NCI-H2029 (cell line): ENCODE results near the gene PKD2L1.
"Not testable (repeated sequence)": the region's sequence is repeated elsewhere in the genome, so short reads cannot be mapped to it uniquely, and the experiment has no call there.

Experiments
- DNase-seq: peaks from one replicate; lab custom pipeline; 2025; lab: John Stamatoyannopoulos, UW

Gene PKD2L1

DNA sequence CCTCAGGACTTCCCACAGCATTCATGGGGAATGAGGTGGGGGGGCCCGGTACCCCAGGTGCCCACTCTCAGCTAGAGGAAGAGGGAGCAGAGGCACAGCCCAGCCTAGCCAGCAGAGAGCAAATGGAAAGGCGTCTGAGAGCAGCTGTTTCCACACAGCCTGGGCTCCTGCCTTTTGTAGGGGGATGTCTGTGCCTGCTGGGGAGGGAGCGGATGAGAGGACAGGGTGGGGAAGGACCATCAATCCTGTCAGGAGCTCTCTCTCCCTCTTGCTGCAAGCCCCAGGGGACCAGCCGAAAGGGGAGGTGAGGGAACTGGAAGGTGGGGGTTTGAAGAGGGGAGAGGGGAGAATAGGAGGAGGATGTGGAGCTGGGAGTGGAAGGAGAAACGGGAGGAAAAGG lies at the start of gene PKD2L1:
Gene PKD2L1, minus strand, starts transcription at position 150 of the 400 bp plus-strand sequence. Its CDS starts 125 bp downstream, at position 25.
- no peak for DNase-seq

DNA sequence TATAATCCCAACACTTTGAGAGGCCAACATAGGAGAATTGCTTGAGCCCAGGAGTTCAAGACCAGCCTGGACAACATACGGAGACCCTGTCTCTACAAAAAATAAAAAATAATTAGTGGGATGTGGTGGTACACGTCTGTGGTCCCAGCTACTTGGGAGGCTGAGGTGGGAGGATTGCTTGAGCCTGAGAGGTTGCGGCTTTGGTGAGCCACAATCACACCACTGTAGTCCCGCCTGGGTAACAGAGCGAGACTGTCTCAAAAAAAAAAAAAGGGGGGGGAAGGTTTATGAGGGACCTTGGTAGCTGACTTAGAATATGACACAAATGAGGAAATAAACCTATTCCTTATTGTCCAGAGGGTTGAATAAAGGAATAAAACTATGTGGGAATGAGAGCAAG lies 47.8 kb upstream of the PKD2L1 start:
- no peak for DNase-seq

DNA sequence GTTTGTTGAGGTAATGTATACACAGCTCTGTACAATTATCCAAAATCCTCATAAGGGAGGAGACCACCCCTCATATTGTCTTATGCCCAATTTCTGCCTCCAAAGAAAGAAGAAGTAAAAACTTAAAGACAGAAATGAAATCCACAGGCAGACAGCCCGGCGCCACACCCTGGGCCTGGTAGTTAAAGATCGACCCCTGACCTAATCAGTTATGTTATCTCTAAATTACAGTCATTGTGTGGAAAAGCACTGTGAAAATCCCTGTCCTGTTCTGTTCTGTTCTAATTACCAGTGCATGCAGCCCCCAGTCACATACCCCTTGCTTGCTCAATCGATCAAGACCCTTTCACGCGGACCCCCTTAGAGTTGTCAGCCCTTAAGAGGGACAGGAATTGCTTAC lies 46.6 kb upstream of the PKD2L1 start:
- DNase-seq = not testable (repeated sequence)

DNA sequence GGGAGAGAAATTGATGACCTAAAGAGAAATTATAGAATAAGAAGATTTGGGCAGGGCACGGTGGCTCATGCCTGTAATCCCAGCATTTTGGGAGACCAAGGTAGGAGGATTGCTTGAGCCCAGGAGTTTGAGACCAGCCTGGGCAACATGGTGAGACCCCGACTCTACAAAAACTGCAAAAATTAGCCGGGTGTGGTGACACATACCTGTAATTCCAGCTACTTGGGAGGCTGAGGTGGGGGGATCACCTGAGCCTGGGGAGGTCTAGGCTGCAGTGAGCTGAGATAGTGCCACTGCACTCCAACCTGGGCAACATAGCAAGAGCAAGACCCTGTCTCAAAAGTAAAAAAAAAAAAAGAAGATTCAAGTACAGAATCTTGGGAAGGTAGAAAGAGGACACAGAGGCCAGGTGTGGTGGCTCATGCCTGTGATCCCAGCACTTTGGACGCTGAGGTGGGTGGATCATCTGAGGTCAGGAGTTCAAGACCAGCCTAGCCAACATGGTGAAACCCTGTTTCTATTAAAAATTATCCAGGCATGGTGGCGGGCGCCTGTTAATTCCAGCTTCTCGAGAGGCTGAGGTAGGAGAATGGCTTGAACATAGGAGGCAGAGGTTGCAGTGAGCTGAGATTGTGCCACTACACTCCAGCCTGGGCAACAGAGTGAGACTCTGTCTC lies 44.8 kb upstream of the PKD2L1 start:
- not testable (repeated sequence) for DNase-seq

DNA sequence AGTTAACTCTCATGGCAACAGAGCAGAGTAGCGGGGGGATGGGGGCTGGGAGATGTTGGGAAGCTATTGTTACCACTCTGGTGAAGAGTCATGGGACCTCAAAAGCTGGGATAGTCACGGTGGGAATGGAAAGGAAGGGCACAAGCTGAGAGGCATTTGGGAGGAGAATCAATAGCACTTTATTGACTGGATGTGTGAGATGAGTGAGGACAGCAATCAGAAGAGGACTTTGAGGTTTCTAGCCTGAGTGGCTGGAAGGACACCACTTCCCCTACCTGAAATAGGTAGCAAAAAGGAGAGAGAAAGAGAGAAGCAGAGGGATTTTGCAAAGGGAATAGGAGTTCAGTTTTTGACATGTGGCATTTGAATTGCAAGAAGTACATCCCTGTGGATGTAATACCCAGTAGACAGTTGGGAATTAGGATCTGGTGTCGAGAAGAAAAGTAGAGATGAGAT lies 44.2 kb upstream of the PKD2L1 start:
- no peak for DNase-seq

DNA sequence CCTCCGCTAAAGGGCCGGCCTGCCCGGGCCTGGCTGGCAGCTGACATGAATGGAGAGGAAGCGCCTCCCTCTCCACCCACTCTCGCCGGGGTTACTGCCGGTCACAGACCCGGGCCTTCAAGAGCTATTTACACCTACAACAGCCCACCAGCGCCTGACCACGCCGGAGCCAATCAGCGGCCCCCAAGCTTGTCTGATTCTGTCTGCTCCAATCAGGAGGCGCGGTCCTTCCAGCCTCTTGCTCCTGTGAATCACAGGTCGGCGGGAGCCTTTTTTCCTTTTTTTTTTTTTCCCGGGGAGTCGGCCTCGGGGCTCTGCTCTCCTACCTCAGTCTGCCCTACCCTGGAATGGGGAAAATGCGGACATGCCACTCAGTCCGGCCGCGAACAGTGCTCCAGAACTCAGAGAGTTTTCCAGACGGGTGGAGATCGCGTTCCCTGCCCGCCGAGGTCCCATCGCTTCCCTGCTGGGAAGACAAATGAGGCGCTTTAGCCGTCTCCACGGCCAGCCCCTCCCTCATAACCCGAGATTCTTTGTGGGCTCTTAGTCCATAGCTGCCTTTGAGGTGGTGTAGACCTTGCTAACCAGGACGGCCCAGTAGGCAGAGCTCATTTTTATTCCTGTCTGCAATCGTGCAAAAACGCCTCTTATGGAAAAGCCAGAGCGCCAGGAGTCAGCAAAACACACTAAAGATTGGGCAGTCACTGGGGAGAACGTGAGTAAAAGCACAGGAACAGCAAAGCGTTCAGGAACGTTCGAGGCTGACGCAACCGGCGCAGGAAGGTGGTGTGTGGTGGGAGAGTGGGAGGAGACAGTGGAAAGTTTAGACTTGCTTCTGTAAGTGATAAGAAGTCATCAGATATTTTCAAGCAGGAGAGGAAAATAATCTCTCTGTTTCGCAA lies 43.5 kb upstream of the PKD2L1 start:
- DNase-seq = peak; percentile 86

DNA sequence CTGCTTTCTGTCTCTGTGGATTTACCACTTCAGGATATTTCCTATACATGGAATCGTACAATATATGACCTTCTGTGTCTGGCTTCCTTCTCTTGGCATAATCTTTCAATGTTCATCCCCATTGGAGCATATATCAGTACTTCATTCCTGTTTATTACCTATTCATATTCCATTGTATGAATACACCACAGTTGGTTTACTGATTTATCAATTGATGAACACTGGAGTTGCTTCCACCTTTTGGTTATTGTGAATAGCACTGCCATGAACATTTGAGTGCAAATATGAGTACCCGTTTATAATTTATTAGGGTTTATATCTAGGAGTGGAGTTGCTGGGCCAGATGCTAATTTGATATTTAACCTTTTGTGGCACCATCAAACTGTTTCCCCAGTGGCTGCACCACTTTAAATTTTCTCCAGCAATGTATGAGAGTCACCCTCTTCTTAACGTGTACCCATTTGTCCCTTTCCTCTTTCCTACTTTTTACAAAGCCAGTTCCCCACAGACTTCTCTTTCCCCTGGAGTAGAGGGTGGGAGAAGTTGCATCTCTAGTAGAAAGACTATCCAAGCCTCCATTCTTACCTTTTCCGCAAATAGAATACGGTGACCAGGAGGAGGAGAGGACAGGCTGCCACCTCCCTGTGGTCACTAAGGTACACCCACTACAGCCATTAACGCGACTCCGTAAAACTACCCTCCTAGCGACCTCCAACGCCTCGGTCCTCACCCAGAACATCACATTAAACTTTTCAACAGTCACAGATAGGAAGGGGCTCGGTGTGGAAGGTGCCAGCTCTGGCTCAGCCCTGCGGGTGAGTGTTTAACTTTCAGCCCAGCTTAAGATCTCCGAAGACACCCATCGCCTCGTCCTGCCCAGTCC lies 42.6 kb upstream of the PKD2L1 start:
- DNase-seq = no peak

DNA sequence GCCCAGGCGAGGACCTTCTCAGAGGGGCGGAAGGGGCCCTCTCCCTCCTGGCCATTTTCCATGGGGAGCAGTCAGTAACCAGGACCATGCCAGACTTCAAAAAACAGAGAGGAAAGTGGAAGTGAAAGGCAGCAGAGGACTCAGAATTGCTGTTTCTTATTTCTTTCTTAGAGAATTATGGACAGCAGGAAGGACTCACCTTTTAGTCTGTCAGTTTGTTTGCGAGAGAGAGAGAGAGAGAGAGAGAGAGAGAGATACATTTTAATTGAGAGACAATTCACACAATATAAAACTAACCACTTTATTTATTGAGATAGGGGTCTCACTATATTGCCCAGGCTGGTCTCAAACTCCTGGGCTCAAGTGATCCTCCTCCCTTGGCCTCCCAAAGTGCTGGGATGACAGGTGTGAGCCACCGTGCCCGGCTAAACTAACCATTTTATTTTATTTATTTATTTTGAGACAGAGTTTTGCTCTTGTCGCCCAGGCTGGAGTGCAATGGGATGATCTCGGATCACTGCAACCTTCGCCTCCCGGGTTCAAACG lies 41.5 kb upstream of the PKD2L1 start:
- no peak for DNase-seq

DNA sequence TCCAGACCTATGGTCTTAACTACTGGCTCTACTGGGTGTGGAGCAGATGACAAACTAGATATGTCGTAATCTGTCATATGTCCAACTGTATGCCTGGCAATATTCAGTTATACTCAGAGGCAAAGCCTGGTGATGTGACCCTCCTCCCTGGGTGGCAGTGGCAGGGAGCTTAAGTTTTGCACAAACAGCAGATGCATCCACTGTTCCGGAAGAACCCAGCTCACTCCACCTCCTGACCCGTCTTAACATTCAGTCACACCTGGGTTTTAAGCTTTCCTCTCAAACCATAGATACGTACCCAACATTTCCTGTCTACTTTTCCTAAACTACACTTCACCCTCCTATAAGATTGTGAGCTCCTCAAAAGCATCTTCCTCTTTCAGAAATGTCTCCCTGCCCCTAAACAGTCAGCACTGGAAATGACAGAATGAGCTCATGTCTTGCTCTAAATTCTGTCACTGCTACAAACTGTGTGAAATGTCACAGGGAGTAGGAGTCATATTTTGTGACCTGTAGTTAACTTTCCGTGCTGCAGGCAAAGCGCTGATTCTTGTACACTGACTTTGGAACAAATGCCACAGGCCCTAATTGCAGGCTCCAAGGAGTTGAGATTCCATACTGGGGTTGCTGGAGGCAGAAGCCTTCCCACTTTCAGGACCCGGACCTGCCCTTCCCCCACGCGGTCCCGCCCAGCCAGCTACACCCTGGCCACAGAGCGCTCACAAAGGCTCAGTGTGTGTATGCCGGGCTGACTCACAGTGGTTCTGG lies 40.9 kb upstream of the PKD2L1 start:
- no peak for DNase-seq

DNA sequence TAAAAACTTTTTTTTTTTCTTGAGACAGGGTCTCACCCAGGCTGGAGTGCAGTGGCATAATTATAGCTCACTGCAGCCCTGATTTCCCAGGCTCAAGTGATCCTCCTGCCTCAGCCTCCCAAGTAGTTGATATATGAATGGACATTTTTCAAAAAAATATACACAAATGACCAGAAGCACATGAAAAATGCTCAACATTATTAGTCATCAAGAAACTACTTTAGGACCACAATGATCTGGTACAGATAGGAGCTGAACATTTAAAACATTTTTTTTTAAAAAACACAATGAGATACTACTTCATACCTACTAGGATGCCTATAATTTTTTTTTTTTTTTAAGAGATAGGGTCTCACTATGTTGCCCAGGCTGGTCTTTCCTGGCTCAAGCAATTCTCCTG lies 38.7 kb upstream of the PKD2L1 start:
- DNase-seq = no peak

DNA sequence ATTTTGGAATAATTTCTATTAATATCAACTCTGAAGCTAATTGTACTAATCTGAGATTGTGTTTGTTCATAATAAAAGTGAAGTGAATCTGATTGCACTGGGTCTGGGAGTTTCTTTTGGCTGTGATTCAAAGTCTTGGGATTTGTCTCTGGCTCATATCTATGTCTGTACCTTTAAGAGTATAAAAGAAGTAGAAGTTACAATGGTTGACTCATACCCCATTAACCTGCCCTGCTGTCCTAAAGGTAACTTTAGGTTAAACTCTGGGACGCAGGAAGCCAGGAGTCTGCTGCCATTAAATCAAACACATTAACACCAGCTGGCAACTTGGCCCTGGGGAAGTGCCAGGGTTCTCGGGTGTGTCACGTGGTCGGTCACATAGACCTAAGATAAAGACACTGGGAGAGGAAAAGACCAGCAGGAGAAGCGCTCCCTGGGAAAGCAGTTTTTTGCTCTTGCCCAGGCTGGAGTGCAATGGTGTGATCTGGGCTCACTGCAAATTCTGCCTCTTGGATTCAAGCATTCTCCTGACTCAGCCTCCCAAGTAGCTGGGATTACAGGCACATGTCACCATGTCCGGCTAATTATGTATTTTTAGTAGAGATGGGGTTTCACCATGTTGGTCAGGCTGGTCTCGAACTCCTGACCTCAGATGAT lies 34.8 kb upstream of the PKD2L1 start:
- peak; percentile 63 for DNase-seq

DNA sequence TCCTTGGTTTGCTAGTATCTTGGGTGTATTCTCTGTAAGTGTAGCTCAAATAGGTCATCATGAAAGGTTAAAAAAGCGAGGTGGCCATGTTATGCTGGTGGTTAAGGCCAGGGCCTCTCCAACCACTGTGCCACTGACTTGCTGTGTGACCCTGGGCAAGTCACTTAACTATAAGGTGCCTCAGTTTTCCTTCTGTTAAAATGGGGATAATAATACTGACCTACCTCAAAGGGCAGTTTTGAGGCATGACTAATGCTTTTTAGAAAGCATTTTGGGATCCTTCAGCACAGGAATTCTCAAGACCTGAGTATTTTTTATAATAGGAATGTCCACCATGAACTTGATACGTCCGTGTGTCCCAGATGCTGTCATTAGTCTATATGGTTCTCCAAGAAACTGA lies 34.1 kb upstream of the PKD2L1 start:
- no peak for DNase-seq

DNA sequence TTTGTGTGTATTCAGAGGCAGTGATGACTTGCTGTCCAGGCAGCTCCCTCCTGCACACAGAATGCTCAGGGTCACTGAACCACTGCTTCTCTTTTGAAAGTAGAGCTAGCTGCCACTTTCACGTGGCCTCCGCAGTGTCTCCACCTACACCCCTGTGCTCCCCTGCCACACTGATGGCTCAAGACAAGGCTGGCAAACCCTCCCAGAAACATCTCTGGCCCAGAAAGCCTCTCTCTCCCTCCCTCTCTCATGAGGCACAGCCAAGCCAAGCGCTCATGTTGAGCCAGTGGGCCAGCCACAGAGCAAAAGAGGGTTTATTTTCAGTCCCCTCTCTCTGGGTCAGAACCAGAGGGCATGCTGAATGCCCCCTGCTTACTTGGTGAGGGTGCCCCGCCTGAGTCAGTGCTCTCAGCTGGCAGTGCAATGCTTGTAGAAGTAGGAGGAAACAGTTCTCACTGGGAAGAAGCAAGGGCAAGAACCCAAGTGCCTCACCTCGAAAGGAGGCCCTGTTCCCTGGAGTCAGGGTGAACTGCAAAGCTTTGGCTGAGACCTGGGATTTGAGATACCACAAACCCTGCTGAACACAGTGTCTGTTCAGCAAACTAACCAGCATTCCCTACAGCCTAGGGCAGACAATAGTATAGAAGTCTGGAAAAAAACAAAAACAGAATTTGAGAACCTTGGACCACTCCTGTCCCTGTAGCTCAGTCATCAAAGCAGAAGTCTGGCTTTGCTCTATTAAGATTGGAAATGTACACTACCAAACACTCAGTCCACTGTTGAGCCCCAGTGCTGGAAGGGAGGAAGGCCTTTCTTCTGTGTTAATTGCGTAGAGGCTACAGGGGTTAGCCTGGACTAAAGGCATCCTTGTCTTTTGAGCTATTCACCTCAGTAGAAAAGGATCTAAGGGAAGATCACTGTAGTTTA lies 32.8 kb upstream of the PKD2L1 start:
- no peak for DNase-seq

DNA sequence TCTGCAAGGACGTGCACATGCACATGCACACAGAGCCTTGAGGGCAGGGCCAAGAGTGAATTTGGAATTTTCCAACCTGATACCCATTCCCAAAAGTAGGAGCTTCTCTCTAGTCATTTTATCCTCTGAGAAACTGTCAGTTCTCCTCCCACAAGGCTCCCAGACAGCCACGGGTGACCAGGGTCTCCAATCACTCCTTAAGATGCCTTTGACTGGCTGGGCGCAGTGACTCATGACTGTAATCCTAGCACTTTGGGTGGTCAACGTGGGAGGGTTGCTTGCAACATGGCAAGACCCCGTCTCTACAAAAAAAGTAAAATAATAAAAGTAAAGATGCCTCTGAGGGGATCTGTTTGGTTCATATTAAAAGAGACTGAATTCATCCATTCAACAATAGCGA lies 30.2 kb upstream of the PKD2L1 start:
- no peak for DNase-seq

DNA sequence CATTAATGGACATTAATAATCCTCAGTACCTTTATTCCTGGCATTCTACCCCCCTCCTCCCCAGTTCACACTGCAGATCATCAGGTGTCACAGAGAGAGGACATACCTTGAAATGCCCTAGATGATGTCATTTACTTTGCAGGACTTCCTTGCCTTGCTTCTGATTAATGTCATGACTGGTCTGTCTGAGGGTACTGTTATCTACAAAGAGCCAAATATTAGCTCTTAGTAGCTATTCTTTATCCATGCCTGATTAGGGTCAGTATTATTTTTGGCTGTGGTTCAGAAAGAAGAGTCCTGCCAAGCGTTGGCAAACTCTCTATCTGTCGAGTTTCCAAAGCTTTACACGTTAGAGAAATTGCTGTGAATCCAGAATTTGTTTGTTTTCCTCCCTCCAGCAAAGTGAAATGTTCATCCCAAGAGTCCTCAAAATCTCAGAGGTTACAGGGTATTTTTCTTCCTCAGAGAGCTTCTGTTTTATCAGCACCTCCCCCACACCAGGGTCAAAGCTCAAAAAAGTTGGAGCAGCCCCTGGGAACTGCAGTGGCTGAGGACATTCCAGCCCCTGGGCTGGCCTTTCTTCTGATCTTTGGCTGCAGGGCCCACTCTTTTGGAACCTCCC lies 29.6 kb upstream of the PKD2L1 start:
- no peak for DNase-seq

DNA sequence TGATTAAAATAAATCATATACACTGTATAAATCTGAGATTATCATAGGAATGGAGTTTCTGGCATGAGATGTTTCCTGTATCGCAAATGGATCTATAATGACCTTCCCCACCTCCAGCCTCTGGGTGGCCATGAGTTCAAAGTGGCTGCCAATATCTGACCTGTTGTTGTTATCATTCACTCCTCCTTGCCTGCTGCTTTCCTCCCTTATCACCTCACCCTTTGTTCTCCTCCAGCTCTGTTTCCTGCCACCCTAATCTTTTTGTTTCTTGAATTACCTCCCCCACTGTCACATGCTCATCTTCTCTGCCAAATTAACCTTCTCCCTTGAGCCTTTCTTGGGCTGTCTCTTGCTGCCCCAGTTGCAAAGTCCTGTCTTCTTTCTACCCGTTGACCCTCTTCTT lies 29.0 kb upstream of the PKD2L1 start:
- no peak for DNase-seq

DNA sequence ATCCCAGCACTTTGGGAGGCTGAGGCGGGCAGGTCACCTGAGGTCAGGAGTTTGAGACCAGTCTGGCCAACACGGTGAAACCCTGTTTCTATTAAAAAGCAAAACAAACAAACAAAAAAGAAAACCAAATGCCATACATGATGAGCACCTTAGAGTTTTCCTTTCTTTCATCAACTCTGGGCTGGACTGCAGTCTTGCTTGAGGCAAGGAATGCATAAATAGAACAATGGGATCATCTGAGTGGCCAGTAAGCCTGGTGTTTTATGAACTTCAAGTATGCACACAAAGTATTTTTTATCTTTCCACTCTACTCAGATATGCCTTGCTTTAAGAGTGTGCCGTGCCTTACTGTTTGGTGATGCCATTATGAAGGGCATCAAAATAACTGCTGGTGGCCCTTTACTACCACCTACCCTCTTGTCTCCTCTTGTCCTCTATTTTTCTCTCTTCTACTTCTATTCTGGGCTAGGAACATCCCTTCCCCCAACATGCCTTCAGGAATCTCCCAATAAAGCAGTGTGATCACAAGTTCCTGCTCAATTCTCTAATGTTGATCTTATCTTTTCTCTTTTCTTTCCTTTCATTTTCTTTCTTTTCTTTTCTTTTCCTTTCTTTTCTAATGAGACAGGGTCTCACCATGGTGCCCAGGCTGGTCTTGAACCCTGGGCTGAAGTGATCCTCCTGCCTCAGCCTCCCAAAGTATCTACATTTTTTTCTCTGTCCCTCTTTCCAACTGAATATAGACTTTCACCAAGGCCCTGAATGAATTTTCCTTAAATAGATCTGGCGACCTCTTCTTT lies 27.2 kb upstream of the PKD2L1 start:
- DNase-seq = no peak
